ENCODE results near the gene CHST9. TPM values are rescaled to one million over a fixed set of nuclear protein-coding genes. Genes with fewer than 3 reads are reported as not detected.

The CHST9 gene
- total RNA-seq, 1 donor from 2014 or later: 0.03 TPM

DNA sequence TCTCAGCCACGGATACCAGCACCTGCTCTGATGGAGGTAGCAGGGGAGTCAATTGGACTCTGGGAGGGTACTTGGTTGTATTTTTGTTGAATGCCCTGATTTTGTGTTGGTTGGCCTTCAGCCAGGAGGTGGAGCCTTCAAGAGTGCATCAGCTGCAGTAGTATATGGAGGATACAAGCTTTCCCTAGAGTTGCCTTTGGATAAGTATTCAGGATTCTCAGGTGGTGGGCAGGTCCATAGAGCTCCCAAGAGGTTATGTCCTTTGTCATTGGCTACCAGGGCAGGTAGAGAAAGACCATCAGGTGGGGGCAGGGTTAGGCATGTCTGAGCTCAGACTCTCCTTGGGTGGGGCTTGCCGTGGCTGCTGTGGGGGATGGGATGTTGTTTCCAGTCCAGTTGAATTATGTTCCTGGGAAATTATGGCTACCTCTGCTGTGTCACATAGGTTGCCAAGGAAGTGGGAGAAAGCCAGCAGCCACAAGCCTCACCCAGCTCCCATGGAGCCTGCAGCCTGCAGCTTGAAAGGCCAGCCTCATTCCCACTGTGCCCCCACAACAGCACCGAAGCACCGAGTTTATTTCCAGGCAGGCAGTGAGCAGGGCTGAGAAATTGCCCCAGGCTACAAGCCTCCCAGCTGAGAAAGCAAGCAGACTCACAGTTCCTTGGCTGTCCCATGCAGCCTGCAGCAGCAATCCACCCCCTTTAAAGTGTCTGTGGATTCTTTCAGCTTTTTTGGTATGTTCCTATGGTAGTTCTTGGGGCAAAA is 38.6 kb upstream of the CHST9 start:
- no peaks in the 10 kb centered on the region for H3K4me1 ChIP-seq
- intact Hi-C loops (cut with DNase I): no loop called here
- no peak for ATAC-seq
- H3K4me3 ChIP-seq: no peak overlapping the region
- DNase-seq: no peak
- no peak overlapping the region for H3K27ac ChIP-seq
- no peaks in the 10 kb centered on the region for H3K36me3 ChIP-seq
- H3K9me3 ChIP-seq: no peaks in the 10 kb centered on the region
- H3K27me3 ChIP-seq: no peaks in the 10 kb centered on the region
- TF ChIP-seq, protein P1, sequence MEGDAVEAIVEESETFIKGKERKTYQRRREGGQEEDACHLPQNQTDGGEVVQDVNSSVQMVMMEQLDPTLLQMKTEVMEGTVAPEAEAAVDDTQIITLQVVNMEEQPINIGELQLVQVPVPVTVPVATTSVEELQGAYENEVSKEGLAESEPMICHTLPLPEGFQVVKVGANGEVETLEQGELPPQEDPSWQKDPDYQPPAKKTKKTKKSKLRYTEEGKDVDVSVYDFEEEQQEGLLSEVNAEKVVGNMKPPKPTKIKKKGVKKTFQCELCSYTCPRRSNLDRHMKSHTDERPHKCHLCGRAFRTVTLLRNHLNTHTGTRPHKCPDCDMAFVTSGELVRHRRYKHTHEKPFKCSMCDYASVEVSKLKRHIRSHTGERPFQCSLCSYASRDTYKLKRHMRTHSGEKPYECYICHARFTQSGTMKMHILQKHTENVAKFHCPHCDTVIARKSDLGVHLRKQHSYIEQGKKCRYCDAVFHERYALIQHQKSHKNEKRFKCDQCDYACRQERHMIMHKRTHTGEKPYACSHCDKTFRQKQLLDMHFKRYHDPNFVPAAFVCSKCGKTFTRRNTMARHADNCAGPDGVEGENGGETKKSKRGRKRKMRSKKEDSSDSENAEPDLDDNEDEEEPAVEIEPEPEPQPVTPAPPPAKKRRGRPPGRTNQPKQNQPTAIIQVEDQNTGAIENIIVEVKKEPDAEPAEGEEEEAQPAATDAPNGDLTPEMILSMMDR (IDR thresholded peaks at IDR 0.05): no peak

DNA sequence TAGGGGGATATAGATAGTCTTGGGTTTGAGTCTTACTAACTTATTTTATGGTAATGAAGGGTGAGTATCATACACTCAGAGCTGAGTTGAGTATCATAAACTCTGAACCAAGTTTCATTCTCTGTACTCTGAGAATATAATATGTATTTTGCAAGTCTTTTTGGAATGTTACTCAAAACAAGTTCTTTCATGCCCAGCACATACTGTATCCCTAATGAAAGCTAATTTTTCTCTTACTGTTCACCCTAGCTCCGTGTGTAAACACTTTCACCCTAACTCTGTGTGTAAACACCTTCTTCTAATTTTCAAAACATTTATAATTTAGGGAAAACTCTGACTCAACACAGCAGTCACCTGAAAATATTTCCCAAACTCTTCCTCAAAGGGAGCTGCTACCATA is 29.7 kb upstream of the CHST9 start:
- no peaks in the 10 kb centered on the region for H3K4me1 ChIP-seq
- no peak for DNase-seq
- intact Hi-C loops (cut with DNase I): no loop called here
- no peak for ATAC-seq
- H3K27ac ChIP-seq: no peak overlapping the region
- no peaks in the 10 kb centered on the region for H3K9me3 ChIP-seq
- H3K27me3 ChIP-seq: no peaks in the 10 kb centered on the region
- TF ChIP-seq, protein P1 (IDR thresholded peaks at IDR 0.05): no peak
- H3K4me3 ChIP-seq: no peak overlapping the region
- no peaks in the 10 kb centered on the region for H3K36me3 ChIP-seq

DNA sequence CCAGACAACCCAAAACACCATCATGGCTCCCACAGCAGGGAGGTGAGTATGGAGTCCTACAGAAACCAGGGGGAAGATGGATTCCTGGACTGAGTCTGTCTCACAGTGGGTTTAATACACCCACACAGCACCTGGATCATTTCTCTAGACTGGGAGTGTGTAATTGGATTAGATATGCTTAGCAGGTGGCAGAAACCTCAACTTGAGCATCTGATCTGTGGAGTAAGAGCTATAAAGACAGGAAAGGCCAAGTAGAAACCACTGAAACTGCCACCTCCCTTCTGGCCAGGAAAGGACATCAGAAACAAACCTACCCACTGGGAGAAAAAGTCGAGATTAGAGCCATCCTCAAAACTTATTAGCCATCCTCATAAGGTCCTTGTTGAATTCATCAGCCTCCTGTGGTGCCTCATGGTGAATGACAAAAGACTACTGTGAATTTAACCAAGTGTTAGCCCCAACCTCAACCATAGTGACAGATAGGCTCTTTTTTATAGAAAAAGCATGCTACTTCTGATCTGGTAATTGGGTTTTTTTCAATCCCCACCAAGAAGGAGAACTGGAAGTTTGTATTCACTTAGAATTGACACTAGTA is 28.1 kb upstream of the CHST9 start:
- TF ChIP-seq, protein P1 (IDR thresholded peaks at IDR 0.05): no peak
- no peaks in the 10 kb centered on the region for H3K9me3 ChIP-seq
- no peaks in the 10 kb centered on the region for H3K36me3 ChIP-seq
- H3K4me1 ChIP-seq: no peaks in the 10 kb centered on the region
- no peak for ATAC-seq
- no peaks in the 10 kb centered on the region for H3K27me3 ChIP-seq
- no peak overlapping the region for H3K27ac ChIP-seq
- no peak for DNase-seq
- no peak overlapping the region for H3K4me3 ChIP-seq
- intact Hi-C loops (cut with DNase I): no loop called here

GRCh38 chr18:27211569-27211968 is 26.5 kb upstream of the CHST9 start:
- H3K36me3 ChIP-seq: no peaks in the 10 kb centered on the region
- ATAC-seq (no peak), DNase-seq (no peak)
- H3K4me1 ChIP-seq: no peaks in the 10 kb centered on the region
- H3K4me3 ChIP-seq: no peak overlapping the region
- intact Hi-C loops (cut with DNase I): no loop called here
- no peaks in the 10 kb centered on the region for H3K27me3 ChIP-seq
- H3K9me3 ChIP-seq: no peaks in the 10 kb centered on the region
- TF ChIP-seq, protein P1 (IDR thresholded peaks at IDR 0.05): no peak
- H3K27ac ChIP-seq: no peak overlapping the region

GRCh38 chr18:27206411-27206810 is 21.3 kb upstream of the CHST9 start:
- no peak for DNase-seq
- intact Hi-C loops (cut with DNase I): no loop called here
- no peaks in the 10 kb centered on the region for H3K9me3 ChIP-seq

More at GRCh38 chr18:27206411-27206810, 21.3 kb upstream of the CHST9 start:
- no peak overlapping the region for H3K27ac ChIP-seq
- H3K4me1 ChIP-seq: no peaks in the 10 kb centered on the region
- TF ChIP-seq, protein P1 (IDR thresholded peaks at IDR 0.05): no peak
- no peaks in the 10 kb centered on the region for H3K27me3 ChIP-seq
- H3K36me3 ChIP-seq: no peaks in the 10 kb centered on the region
- no peak overlapping the region for H3K4me3 ChIP-seq
- ATAC-seq: no peak
